ENCODE results near the gene ALDH9A1.

Gene ALDH9A1

DNA sequence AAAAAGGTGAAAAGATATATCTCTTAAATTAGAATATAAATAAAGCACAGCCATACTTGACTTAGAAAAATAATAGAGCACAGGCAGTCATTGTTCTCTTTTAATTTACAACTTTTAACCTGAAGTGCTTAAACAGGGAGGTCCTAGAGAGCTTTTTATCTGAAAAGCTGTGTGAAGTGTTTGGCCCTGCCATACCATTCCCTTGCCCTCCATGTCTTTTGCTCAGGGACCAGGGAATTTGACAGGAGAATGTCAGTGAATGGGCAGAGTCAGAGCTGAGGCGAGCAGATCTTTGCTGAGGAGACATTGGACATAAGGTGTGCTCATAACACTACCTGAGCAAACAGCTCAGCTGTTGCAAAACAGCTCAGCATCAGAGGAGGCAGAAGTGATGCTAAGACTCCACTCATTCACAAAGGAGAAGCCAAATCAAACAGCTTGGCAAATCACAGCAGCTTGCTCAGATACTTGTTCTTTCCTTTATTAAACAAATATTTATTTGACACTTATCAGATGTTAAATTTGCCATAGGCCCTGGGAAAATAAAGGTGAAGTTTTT lies 82.2 kb downstream of the ALDH9A1 start:
- no peak overlapping the region for H3K4me3 ChIP-seq (ENCODE audit: low read depth, low read length)
- TF ChIP-seq, protein P1, sequence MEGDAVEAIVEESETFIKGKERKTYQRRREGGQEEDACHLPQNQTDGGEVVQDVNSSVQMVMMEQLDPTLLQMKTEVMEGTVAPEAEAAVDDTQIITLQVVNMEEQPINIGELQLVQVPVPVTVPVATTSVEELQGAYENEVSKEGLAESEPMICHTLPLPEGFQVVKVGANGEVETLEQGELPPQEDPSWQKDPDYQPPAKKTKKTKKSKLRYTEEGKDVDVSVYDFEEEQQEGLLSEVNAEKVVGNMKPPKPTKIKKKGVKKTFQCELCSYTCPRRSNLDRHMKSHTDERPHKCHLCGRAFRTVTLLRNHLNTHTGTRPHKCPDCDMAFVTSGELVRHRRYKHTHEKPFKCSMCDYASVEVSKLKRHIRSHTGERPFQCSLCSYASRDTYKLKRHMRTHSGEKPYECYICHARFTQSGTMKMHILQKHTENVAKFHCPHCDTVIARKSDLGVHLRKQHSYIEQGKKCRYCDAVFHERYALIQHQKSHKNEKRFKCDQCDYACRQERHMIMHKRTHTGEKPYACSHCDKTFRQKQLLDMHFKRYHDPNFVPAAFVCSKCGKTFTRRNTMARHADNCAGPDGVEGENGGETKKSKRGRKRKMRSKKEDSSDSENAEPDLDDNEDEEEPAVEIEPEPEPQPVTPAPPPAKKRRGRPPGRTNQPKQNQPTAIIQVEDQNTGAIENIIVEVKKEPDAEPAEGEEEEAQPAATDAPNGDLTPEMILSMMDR (IDR thresholded peaks at IDR 0.05; ENCODE audit: control insufficient read depth, extremely low read depth, insufficient read depth), result no peak
- peak; percentile 97 for DNase-seq (ENCODE audit: low read depth)
